ENCODE data around the gene QRICH2. TPM values are rescaled to one million over a fixed set of nuclear protein-coding genes. Genes with fewer than 3 reads are reported as not detected.
"Not testable (repeated sequence)": the region's sequence is repeated elsewhere in the genome, so short reads cannot be mapped to it uniquely, and the experiment has no call there.

The QRICH2 gene
- total RNA-seq, 2 donors from 2014 or later, result 1.7 to 3.6 TPM

DNA sequence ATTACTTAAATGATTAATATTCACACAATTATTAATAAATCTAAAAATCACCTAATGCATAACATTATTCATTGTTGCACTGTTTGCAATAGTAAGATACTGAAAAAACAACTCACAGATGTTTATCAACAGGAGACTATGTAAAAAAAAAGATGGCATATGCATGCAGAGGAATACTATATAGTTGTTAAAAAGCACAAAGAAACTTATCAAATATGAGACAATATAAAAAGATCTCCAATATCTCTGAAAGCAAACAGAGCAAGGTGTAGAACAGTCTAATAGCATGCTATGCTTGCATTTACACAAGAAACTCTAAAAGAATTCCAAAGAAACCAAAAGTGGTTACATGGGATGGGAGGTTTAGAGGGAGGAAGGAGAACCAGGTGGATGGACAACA, 71.5 kb downstream of the QRICH2 start:
- DNase-seq (no peak), ATAC-seq (no peak)
- Mint-ChIP-seq H3K4me1 (peaks cover 32% of the 10 kb centered on the region), H3K27me3 (no peaks in the 10 kb centered on the region), H3K27ac (no peak overlapping the region), H3K4me3 (no peak overlapping the region), H3K36me3 (ENCODE audit: low read depth) (no peaks in the 10 kb centered on the region)
- no peaks in the 10 kb centered on the region for H3K9me3 ChIP-seq (ENCODE audit: control insufficient read depth, low read length, poor library complexity, severe bottlenecking)

DNA sequence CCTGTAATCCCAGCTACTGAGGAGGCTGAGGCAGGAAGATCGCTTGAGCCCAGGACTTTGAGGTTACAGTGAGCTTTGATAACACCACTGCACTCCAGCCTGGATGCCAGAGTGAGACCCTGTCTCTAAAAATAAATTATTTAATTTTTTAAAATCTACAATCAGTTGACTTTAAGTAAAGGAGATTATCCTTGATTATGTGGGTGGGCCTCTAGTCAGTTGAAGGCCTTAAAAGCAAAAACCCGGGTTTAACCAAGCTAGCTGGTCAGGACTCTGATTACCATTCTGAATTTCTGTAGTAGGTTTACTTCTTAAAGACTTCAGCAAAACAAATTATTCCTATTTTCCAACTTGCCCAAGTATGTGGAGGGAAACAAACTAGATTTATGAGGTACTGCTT, 72.2 kb downstream of the QRICH2 start:
- no peaks in the 10 kb centered on the region for H3K9me3 ChIP-seq (ENCODE audit: control insufficient read depth, low read length, poor library complexity, severe bottlenecking)
- Mint-ChIP-seq H3K27ac (no peak overlapping the region), H3K4me1 (peaks cover 26% of the 10 kb centered on the region), H3K27me3 (no peaks in the 10 kb centered on the region), H3K4me3 (no peak overlapping the region), H3K36me3 (ENCODE audit: low read depth) (no peaks in the 10 kb centered on the region)
- DNase-seq, result no peak
- no peak for ATAC-seq

- Mint-ChIP-seq H3K4me3 (no peak overlapping the region), H3K27me3 (no peaks in the 10 kb centered on the region), H3K4me1 (peaks cover 27% of the 10 kb centered on the region), H3K36me3 (ENCODE audit: low read depth) (no peaks in the 10 kb centered on the region), H3K27ac (no peak overlapping the region)
- DNase-seq (no peak), ATAC-seq (no peak)
- no peaks in the 10 kb centered on the region for H3K9me3 ChIP-seq (ENCODE audit: control insufficient read depth, low read length, poor library complexity, severe bottlenecking)
Measured at GRCh38 chr17:76234354-76234679, 73.8 kb downstream of the QRICH2 start.

DNA sequence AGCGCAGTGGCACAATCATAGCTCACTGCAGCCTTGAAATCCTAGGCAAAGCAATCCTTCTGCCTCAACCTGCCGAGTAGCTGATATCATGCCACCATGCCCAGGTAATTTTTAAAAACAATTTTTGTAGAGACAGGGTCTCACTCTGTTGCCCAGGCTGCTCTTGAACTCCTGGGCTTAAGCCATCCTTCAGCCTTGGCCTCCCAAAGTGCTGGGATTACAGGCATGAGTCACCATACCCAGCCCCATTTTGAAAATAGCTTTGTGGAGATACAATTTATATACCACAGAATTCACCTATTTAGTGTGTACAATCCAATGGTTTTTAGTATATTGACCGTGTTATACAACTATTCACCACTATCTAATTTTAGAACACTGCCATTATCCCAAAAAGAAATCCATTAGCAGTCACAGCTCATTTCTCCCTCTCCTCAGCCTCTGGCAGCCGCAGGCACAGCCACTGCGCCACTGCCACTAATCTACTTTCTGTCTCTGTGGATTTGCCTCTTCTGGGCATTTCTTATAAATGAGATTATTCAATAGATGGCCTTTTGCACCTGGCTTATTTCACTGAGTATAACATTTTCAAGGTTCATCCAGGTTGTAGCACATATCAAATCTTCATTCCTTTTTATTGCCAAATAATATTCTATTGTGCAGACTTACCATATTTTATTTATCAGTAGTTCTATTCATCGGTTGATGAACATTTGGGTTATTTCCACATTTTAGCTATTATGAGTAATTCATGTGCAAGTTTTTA, 74.3 kb downstream of the QRICH2 start:
- H3K36me3 Mint-ChIP-seq (ENCODE audit: low read depth), result no peaks in the 10 kb centered on the region
- DNase-seq (no peak), ATAC-seq (no peak)
- no peaks in the 10 kb centered on the region for H3K27me3 Mint-ChIP-seq
- H3K4me1 Mint-ChIP-seq, result peaks cover 28% of the 10 kb centered on the region
- no peak overlapping the region for H3K4me3 Mint-ChIP-seq
- no peaks in the 10 kb centered on the region for H3K9me3 ChIP-seq (ENCODE audit: control insufficient read depth, low read length, poor library complexity, severe bottlenecking)
- H3K27ac Mint-ChIP-seq, result no peak overlapping the region

DNA sequence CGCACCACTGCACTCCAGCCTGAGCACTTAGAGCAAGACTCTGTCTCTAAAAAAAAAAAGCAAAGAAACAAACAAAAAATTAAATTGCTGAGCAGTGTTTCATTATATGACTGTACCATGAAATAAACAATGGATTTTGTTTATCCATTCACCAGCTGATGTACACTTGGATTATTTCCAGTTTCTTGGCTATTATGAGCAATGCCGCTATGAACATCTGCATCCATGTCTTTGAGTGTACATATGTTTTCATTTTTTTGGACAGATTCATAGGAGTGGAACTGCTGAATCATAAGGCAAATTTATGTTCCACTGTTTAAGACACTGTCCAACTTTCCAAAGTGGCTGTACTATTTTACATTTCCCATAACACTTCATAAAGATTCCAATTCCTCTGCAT, 75.7 kb downstream of the QRICH2 start:
- H3K27me3 Mint-ChIP-seq, result no peaks in the 10 kb centered on the region
- H3K9me3 ChIP-seq (ENCODE audit: control insufficient read depth, low read length, poor library complexity, severe bottlenecking), result no peaks in the 10 kb centered on the region
- ATAC-seq, result no peak
- H3K4me1 Mint-ChIP-seq, result peaks cover 24% of the 10 kb centered on the region
- H3K36me3 Mint-ChIP-seq (ENCODE audit: low read depth), result no peaks in the 10 kb centered on the region
- H3K27ac Mint-ChIP-seq, result no peak overlapping the region
- no peak for DNase-seq
- no peak overlapping the region for H3K4me3 Mint-ChIP-seq

GRCh38 chr17:76226749-76227148, 81.3 kb downstream of the QRICH2 start:
- H3K4me1 Mint-ChIP-seq, result peaks cover 18% of the 10 kb centered on the region
- H3K9me3 ChIP-seq (ENCODE audit: control insufficient read depth, low read length, poor library complexity, severe bottlenecking); ATAC-seq; DNase-seq; H3K36me3 Mint-ChIP-seq (ENCODE audit: low read depth); H3K4me3 Mint-ChIP-seq; H3K27me3 Mint-ChIP-seq; H3K27ac Mint-ChIP-seq: not testable (repeated sequence)

DNA sequence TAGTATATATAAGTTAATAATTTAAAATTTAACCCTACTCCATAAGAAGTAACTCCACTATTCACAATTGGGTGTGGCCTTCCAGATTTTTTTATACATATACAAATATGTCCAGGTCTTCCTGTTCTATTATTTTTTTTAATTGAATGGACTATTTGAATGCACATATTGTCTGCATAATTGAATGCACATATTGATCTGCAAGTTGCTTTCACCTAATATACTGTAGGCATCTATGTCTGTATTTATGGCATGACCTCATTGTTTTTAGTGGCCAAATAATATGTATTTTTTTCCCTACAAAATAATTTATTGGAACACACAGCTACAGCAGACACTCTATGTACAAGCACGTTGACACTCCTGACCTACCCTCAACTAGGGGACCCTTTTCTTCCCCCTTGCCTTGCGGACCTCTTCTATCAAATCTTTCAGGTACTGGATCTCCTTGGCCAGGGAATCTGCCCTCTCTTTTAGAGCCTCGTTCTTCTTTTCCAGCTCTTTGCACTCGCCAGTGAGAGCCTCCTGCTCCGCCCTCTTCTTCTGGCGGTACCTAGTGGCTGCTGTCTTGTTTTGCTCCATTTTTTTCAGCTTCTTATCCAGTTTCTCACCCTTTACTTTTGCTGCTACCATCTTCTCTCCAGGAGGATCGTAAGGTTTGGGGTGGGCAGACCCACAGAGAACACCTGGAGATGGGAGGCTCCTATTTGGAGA, 82.5 kb downstream of the QRICH2 start:
- H3K27ac Mint-ChIP-seq; H3K27me3 Mint-ChIP-seq; DNase-seq; H3K9me3 ChIP-seq (ENCODE audit: control insufficient read depth, low read length, poor library complexity, severe bottlenecking); H3K4me3 Mint-ChIP-seq; ATAC-seq; H3K36me3 Mint-ChIP-seq (ENCODE audit: low read depth): not testable (repeated sequence)
- H3K4me1 Mint-ChIP-seq, result peaks cover 18% of the 10 kb centered on the region

Other genes with a start within 250 kb of the QRICH2 start
- gene SRP68, start 235.8 kb downstream of the QRICH2 start, total RNA-seq, result 10 to 100 TPM; 80.4 to 89.2 TPM
- gene GALR2, start 233.5 kb downstream of the QRICH2 start, total RNA-seq, result under 1 TPM; 0.55 to 0.96 TPM
- under 1 TPM in 1 of 2 donors, not detected in 1; 0.68 TPM for gene ZACN, start 229.1 kb downstream of the QRICH2 start, total RNA-seq
- 10 to 100 TPM; 80.7 to 85.3 TPM for gene EXOC7, start 204.5 kb downstream of the QRICH2 start, total RNA-seq
- gene FOXJ1, start 167.0 kb downstream of the QRICH2 start, total RNA-seq, result 1 to 10 TPM; 1.3 to 2.1 TPM
- 10 to 100 TPM; 43.5 to 45.3 TPM for gene RNF157, start 67.8 kb downstream of the QRICH2 start, total RNA-seq
- 100 to 1,000 TPM; 201 to 252 TPM for gene UBALD2, start 42.9 kb downstream of the QRICH2 start, total RNA-seq
- gene PRPSAP1, start 45.6 kb upstream of the QRICH2 start, total RNA-seq, result 10 to 100 TPM; 19.4 to 22.1 TPM
- 1 to 10 TPM; 2.4 to 6.0 TPM for gene SPHK1, start 76.3 kb upstream of the QRICH2 start, total RNA-seq
- 10 to 100 TPM; 29.1 to 38.9 TPM for gene UBE2O, start 144.9 kb upstream of the QRICH2 start, total RNA-seq
- gene AANAT, start 159.3 kb upstream of the QRICH2 start, total RNA-seq, result not detected
- gene RHBDF2, start 193.1 kb upstream of the QRICH2 start, total RNA-seq, result 10 to 100 TPM; 38.3 to 48.7 TPM
- not detected for gene CYGB, start 229.4 kb upstream of the QRICH2 start, total RNA-seq
- 1 to 10 TPM in 1 of 2 donors, not detected in 1; 1.1 TPM for gene PRCD, start 231.8 kb upstream of the QRICH2 start, total RNA-seq

Data from T-helper 17 cell (primary cell).